Measurements from ENCODE around the gene PATJ. TPM values are rescaled to one million over a fixed set of nuclear protein-coding genes. Genes with fewer than 3 reads are reported as not detected.

Gene PATJ
- total RNA-seq, 2 donors from 2014 or later = 47.8 to 64.5 TPM

DNA sequence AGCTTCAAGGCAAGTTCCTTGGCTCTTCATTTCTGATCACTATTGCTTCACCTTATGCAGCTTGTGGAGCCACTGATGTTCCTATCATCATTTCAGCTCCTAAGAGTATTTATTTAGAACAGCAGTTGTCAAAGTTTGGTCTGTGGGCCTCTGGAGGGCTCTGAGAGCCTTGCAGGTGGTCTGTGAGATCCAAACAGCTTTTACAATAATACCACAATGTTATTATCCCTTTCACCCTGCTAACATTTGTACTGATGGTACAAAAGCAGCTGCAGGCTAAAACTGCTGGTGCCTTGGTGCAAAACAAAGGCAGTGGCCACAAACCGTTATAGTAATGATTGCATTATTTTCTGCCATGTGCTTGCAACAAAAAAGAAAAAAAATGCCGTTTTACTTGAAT, 33.8 kb downstream of the PATJ start:
- H3K4me1 ChIP-seq (ENCODE audit: control insufficient read depth in 1 of 2, low read depth in 2 of 2) = no peaks in the 10 kb centered on the region
- H3K4me3 ChIP-seq = no peak overlapping the region
- no peaks in the 10 kb centered on the region for H3K36me3 ChIP-seq
- TF ChIP-seq, protein P1, sequence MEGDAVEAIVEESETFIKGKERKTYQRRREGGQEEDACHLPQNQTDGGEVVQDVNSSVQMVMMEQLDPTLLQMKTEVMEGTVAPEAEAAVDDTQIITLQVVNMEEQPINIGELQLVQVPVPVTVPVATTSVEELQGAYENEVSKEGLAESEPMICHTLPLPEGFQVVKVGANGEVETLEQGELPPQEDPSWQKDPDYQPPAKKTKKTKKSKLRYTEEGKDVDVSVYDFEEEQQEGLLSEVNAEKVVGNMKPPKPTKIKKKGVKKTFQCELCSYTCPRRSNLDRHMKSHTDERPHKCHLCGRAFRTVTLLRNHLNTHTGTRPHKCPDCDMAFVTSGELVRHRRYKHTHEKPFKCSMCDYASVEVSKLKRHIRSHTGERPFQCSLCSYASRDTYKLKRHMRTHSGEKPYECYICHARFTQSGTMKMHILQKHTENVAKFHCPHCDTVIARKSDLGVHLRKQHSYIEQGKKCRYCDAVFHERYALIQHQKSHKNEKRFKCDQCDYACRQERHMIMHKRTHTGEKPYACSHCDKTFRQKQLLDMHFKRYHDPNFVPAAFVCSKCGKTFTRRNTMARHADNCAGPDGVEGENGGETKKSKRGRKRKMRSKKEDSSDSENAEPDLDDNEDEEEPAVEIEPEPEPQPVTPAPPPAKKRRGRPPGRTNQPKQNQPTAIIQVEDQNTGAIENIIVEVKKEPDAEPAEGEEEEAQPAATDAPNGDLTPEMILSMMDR (IDR thresholded peaks at IDR 0.05) = no peak
- H3K9me3 ChIP-seq = no peaks in the 10 kb centered on the region
- H3K27me3 ChIP-seq (replicated peaks; ENCODE audit: insufficient read depth) = no peaks in the 10 kb centered on the region
- no peak for DNase-seq (ENCODE audit: low spot score)
- no peak overlapping the region for H3K27ac ChIP-seq
- ATAC-seq (ENCODE audit: insufficient number of reproducible peaks, low FRiP score, low read depth) = no peak

DNA sequence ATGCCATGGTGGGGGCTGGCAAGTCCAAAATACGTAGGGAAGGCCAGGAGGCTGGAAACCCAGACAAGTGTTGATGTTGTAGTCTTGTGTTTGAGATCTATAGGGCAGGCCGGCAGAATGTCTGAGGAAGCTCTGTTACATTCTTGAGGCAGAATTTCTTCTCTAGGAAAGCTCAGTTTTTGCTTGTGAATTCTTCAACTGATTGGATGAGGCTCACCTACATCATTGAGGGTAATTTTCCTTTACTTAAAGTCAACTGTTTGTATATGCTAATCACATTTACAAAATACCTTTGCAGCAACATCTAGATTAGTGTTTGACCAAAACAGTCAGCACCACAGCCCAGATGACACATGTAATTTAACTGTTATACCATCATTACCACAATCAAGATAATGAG, 37.0 kb downstream of the PATJ start:
- TF ChIP-seq, protein P1 (IDR thresholded peaks at IDR 0.05) = no peak
- no peaks in the 10 kb centered on the region for H3K27me3 ChIP-seq (replicated peaks; ENCODE audit: insufficient read depth)
- no peak overlapping the region for H3K4me3 ChIP-seq
- no peaks in the 10 kb centered on the region for H3K36me3 ChIP-seq
- peaks cover 7 to 10% of the 10 kb centered on the region in 2 donors for H3K4me1 ChIP-seq (ENCODE audit: control insufficient read depth in 1 of 2, low read depth in 2 of 2)
- no peak for DNase-seq (ENCODE audit: low spot score)
- H3K27ac ChIP-seq = no peak overlapping the region
- ATAC-seq (ENCODE audit: insufficient number of reproducible peaks, low FRiP score, low read depth) = no peak
- H3K9me3 ChIP-seq = no peaks in the 10 kb centered on the region

DNA sequence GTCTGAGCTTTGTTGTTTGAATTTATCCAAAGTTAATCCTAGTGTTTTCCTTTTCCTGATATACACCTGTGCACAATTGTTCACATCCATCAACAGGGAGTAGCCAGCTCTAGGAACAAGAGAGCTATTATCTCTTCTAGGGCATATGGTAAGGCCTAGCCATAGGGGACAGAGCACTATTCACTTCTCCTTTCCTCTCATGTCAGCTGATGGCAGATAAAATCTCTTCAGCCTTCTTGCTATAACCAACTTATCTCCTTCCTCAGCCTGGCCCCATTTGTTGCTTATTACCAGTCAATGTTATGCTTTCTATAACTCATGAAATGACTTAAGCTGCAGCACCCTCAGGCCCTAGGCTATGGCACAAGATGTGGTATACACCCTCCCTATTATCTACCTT, 38.9 kb downstream of the PATJ start:
- H3K27ac ChIP-seq = no peak overlapping the region
- no peaks in the 10 kb centered on the region for H3K36me3 ChIP-seq
- no peaks in the 10 kb centered on the region for H3K27me3 ChIP-seq (replicated peaks; ENCODE audit: insufficient read depth)
- DNase-seq (ENCODE audit: low spot score) = no peak
- H3K4me1 ChIP-seq (ENCODE audit: control insufficient read depth in 1 of 2, low read depth in 2 of 2) = peaks cover 7 to 10% of the 10 kb centered on the region in 2 donors
- TF ChIP-seq, protein P1 (IDR thresholded peaks at IDR 0.05) = no peak
- no peak for ATAC-seq (ENCODE audit: insufficient number of reproducible peaks, low FRiP score, low read depth)
- no peak overlapping the region for H3K4me3 ChIP-seq
- no peaks in the 10 kb centered on the region for H3K9me3 ChIP-seq

DNA sequence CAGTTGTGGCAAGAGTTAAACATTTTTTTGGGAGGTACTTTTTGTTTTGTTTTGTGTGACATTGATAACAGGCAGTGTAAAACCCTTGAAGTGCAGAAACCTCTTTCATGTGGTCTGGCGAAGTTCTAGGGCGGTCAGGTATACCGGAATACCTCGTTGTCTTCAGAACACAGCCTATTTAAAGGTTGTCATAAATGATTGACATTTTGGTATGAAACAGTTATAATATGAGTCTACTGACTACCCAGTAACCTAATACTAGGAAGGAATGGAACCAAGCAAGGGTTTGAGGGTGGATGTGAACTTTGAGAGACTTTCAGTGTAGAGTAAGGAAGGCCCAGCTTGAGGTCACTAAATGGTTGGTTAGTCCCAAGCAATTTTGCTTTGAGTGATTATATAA, 40.5 kb downstream of the PATJ start:
- ATAC-seq (ENCODE audit: insufficient number of reproducible peaks, low FRiP score, low read depth) (no peak), DNase-seq (ENCODE audit: low spot score) (no peak)
- H3K4me3 ChIP-seq = no peak overlapping the region
- H3K27me3 ChIP-seq (replicated peaks; ENCODE audit: insufficient read depth) = no peaks in the 10 kb centered on the region
- H3K36me3 ChIP-seq = peaks cover 3% of the 10 kb centered on the region
- TF ChIP-seq, protein P1 (IDR thresholded peaks at IDR 0.05) = no peak
- no peaks in the 10 kb centered on the region for H3K9me3 ChIP-seq
- H3K4me1 ChIP-seq (ENCODE audit: control insufficient read depth in 1 of 2, low read depth in 2 of 2) = peaks cover 7 to 10% of the 10 kb centered on the region in 2 donors
- peak overlapping the region; percentile 37 to 42 for H3K27ac ChIP-seq

DNA sequence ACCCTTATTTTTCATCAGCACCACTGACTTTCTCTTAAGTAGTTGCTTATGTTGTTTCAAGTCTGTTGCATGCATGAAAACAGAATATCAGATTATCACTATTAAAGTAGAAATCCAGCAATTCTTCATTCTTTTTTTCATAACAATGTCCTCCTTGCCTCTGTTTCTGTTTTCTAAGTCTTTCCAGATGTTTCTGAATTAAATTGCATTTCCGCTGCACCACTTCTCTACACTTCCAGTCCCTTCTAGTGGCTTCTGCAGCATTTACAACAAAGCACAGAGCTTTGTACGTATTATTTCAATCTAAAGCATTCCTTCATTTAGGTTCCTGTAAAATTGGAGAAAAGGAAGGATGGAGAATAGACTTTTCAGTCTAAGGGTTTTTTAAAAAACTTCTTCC, 42.4 kb downstream of the PATJ start:
- DNase-seq (ENCODE audit: low spot score) (no peak), ATAC-seq (ENCODE audit: insufficient number of reproducible peaks, low FRiP score, low read depth) (no peak)
- H3K27ac ChIP-seq = no peak overlapping the region
- TF ChIP-seq, protein P1 (IDR thresholded peaks at IDR 0.05) = no peak
- no peak overlapping the region for H3K4me3 ChIP-seq
- H3K36me3 ChIP-seq = peaks cover 6% of the 10 kb centered on the region
- no peaks in the 10 kb centered on the region for H3K9me3 ChIP-seq
- no peaks in the 10 kb centered on the region for H3K27me3 ChIP-seq (replicated peaks; ENCODE audit: insufficient read depth)
- peaks cover 7 to 10% of the 10 kb centered on the region in 2 donors for H3K4me1 ChIP-seq (ENCODE audit: control insufficient read depth in 1 of 2, low read depth in 2 of 2)

Data from thoracic aorta (tissue), 2 donors.